ENCODE results near the gene CTSZ.

GRCh38 chr20:59039233-59039632, 32.2 kb upstream of the CTSZ start:
- TF ChIP-seq, protein P1, sequence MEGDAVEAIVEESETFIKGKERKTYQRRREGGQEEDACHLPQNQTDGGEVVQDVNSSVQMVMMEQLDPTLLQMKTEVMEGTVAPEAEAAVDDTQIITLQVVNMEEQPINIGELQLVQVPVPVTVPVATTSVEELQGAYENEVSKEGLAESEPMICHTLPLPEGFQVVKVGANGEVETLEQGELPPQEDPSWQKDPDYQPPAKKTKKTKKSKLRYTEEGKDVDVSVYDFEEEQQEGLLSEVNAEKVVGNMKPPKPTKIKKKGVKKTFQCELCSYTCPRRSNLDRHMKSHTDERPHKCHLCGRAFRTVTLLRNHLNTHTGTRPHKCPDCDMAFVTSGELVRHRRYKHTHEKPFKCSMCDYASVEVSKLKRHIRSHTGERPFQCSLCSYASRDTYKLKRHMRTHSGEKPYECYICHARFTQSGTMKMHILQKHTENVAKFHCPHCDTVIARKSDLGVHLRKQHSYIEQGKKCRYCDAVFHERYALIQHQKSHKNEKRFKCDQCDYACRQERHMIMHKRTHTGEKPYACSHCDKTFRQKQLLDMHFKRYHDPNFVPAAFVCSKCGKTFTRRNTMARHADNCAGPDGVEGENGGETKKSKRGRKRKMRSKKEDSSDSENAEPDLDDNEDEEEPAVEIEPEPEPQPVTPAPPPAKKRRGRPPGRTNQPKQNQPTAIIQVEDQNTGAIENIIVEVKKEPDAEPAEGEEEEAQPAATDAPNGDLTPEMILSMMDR (IDR thresholded peaks at IDR 0.05): no peak
- no peak for TF ChIP-seq POLR2A (IDR thresholded peaks at IDR 0.05)
- no peak for TF ChIP-seq POLR2AphosphoS5 (IDR thresholded peaks at IDR 0.05)
